Islet precursor cell (in vitro differentiated cells): ENCODE measurements around the gene SLC17A5.
"Not testable (repeated sequence)": the region's sequence is repeated elsewhere in the genome, so short reads cannot be mapped to it uniquely, and the experiment has no call there.

Experiments
- DNase-seq: peaks from one replicate; pipeline ENCODE4 v3.0.0-alpha.2; 2018

The SLC17A5 gene

GRCh38 chr6:73653571-73654424, at the start of gene SLC17A5:
Gene SLC17A5, minus strand, starts transcription at chr6:73653992. Its CDS starts 106 bp downstream, at chr6:73653886.
- DNase-seq = peak; percentile 98

GRCh38 chr6:73703466-73703865, 49.7 kb upstream of the SLC17A5 start:
- DNase-seq = no peak

- DNase-seq = no peak
Observed at GRCh38 chr6:73702444-73702843, 48.7 kb upstream of the SLC17A5 start.

- DNase-seq = no peak
Observed at GRCh38 chr6:73699676-73700459, 46.1 kb upstream of the SLC17A5 start.

DNA sequence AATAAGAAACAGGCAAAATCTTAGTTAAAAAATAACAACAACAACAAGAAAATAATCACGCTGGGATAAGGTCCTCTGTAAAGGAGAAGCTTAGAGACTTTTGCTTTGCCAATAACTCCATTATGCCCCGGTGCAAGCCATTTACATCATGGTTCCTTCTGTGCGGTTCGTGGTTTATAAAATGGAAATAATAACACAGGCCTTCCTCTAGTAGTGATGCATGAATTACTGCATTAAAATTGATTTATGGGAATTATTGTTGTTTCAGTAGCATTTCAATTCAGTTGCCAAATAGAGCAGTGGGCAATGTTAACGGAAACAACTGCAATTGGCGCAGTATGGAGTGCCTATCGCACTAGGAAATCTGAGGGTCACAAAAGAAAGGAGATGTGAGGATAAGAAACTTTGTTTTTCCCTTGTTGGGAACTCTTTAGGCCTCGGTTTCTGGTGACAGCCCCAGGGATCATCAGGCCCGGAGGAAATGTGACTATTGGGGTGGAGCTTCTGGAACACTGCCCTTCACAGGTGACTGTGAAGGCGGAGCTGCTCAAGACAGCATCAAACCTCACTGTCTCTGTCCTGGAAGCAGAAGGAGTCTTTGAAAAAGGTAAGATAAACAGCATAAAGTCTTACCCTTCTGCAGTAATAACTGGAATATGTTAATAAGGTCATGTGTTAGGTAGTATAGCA, 43.3 kb upstream of the SLC17A5 start:
- DNase-seq = no peak

DNA sequence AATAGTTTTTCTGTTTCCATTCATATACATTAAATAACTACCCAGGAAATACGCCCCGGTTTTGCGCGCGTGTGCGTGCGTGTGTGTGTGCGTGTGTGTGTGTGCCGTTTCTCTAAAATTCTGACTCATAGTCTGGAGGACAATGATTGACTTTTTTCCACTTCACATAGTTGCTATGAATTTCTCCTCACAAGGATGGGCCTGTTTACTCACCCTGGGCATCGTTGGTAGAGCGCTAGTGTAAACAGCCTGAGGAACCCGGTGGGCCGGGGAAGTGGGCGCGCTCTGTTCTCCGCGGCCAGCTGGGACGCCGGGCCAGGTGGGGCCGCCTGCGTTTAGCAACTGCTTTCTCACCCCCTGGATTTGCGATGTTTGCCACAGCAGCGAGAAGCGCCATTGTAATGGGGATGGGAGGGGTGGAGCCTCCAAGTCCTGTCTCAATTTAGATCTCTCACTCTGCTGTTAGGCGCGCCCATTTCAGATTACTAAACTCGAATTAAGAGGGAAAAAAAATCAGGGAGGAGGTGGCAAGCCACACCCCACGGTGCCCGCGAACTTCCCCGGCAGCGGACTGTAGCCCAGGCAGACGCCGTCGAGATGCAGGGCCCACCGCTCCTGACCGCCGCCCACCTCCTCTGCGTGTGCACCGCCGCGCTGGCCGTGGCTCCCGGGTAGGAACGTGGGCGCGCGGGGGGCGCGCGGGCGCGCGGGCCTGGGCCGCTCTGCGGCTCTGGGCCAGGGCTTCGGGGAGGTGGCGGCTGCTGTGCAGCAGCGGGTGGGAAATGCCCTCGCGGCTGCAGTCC, 42.0 kb upstream of the SLC17A5 start, which contains the start of gene CD109:
TSS of gene CD109 (plus strand) at position 585 of the 803 bp plus-strand sequence. CDS start at position 598, 13 bp downstream.
- peak; percentile 69 for DNase-seq

DNA sequence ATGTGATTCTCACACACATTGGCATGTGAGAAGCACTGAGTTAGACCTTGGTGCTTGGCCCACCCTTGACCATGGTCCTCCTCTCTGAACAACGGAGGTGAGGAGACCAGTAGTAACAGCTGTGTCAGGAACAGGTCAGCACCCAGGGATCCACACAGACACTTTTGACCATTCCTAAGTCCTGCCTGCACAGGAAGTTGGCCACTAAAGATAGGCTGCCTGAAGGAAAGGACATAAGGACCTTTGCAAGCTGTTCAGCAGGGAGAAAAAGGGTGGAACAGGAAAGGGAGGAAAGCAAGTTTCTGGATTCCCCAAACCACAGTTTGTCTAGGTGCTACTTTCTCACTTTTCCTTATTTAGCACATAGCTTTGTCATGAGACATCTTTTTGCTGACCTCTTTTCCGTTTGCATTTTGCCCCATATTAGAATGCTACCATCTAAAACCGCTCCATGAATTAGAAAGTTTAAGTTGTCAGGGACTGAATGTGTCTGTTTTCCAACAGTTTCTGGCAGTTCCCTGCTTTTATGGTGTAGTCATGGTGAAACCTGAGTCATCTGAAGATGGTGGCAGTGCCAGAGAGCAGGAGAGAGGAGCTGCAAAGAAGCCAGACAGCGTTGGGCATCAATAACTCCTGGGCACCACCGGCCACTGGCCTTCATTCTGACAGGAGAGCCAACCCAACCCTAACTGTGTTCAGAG, 41.1 kb upstream of the SLC17A5 start:
- peak; percentile 57 for DNase-seq

GRCh38 chr6:73691512-73691911, 37.7 kb upstream of the SLC17A5 start:
- no peak for DNase-seq

DNA sequence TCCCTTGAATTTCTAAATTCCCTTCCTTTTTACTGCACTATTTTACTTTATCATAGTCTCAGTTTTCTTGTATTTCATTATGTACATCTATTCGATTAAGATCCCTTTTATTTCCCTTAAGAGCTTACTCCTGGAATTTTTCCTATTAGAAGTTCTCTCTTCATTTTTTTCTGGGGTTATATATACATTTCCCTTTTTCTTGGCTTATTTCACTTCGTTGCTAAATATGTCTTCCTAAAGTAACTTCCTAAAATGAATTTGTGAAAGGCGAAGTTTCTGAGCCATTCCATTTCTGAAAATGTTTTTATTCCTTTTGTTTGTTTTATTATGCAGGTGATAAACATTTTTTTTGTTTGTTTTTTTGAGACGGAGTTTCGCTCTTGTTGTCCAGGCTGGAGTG, 36.3 kb upstream of the SLC17A5 start:
- no peak for DNase-seq

GRCh38 chr6:73688351-73688750, 34.6 kb upstream of the SLC17A5 start:
- no peak for DNase-seq

GRCh38 chr6:73683574-73683973, 29.8 kb upstream of the SLC17A5 start:
- DNase-seq = not testable (repeated sequence)

GRCh38 chr6:73680289-73680918, 26.6 kb upstream of the SLC17A5 start:
- no peak for DNase-seq

DNA sequence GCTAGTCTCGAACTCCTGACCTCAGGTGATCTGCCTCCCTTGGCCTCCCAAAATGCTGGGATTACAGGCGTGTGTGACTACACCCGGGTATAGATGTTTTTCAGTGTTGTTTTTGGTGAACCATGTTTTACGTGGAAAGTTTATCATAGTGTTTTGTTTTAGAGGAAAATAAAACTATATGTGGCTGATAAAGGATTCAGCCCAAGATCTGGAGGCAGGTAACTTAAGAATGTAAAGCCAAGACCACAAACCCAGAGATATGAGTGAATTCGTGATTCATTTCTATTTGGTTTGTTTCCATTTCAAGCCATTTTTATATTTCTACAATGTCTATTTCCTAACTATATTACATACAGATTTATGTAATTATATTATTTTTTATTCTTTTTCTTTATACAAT, 26.1 kb upstream of the SLC17A5 start:
- DNase-seq = not testable (repeated sequence)

DNA sequence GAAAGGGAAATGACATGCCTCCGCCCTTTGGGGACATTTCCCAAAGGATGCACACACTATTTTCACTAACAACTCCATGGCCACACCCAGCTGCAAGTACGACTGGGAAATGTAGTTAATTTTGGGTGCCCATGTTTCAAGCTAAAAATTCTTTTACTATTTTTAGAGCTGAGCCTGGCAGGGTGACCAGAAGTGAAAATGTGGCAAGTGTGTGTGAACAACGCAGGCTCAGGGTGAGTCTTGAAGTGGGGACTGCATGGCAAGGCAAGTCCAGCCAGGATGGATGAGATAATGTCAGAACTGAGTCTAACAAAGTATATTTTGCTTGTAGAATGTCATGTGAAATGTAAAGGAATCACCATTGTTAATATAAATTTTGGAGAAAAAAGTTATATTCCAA, 25.2 kb upstream of the SLC17A5 start:
- DNase-seq = no peak

DNA sequence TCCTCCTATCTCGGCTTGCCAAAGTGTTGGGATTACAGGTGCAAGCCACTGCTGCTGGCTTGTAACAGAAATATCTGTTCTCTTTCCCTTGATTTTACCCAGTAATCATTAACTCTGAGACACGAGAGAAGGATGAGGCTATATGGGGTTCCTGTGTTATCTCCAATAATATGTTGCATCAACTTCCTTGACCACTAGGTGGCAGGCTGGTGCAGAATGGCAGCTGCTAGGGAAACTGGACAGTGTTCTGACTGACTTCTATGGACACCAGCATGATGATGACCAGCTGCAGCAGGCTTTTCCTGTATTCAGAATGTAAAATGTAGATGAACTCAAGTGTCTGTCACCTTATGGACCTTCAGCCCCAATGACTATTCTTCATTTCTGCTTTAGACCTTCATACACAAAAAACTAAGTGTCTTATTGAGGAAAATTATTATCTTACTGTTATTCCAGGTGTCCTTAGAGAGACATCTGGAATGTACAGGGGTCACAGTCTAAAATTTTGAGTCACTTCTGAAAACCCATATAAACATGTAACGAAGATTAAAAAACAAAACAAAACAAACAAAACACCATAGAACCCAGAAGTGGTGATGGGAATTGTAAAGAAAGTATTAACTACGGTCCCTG, 21.8 kb upstream of the SLC17A5 start:
- peak; percentile 86 for DNase-seq

DNA sequence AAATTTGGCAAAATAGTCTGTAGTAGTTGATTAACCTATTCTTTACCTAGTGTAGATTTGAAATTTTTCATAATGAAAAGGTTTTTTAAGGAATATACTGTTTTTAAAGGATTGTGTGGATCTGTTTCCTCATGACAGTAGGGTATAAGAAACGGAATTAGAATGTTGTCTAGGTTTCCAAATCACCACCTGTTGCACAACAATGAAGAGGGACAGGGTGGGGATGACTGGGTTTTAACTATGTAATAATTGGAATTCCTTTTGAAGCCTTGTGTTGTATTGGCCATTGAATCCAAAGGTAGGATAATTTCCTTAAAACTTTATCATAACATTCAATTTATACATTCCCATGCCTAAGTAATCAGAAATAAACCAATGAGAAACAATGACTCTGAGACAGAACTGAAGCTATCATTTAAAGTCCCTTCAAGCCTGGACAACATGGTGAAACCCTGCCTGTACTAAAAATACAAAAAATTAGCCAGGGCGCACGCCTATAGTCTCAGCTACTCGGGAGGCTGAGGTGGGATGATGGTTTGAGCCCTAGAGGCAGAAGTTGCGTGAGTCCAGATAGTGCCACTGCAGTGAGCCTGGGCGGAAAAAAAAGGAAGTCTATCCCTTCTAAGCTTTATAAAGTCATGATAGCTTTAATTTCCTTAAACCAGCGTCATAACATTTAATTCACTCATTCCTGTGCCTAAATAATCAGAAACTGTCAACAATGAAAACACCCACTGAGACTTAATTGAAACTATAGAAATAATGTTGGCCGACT, 18.3 kb upstream of the SLC17A5 start:
- no peak for DNase-seq

GRCh38 chr6:73669005-73669404, 15.2 kb upstream of the SLC17A5 start:
- no peak for DNase-seq

GRCh38 chr6:73667798-73668197, 14.0 kb upstream of the SLC17A5 start:
- no peak for DNase-seq

DNA sequence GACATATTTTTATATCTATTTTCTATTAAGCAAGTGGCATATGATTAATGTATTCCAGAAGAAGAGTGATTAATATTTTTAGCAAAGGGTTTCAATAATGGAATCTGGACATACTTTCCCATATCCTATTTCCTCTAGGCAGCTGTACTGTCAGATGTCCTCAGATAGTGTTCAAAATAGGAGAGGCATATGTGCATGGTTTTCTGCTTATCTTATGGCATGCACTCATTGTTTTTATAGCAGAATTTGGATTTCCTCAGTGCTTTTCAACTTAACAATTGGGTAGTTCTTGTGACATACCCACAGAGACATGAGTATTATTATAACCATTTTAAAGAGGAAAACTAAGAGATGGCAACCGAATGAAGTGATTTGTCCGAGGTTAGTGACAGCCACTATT, 12.6 kb upstream of the SLC17A5 start:
- DNase-seq = no peak
